HG03196 (cell line): ENCODE results near the gene POLRMT.
"Not testable (repeated sequence)": the region's sequence is repeated elsewhere in the genome, so short reads cannot be mapped to it uniquely, and the experiment has no call there.

Source experiments
- ATAC-seq: cut with Tn5 transposase; IDR thresholded peaks from one replicate; pipeline ENCODE4 v1.9.1; 2021; ENCODE audit not compliant: unreplicated experiment

POLRMT gene

GRCh38 chr19:633068-633785 lies at the start of gene POLRMT:
TSS of gene POLRMT (minus strand) at chr19:633537. CDS start at chr19:633512, 25 bp downstream.
- peak; percentile 80 for ATAC-seq

GRCh38 chr19:682678-683320 lies 49.5 kb upstream of the POLRMT start:
- ATAC-seq, result no peak

GRCh38 chr19:681029-682019 lies 48.0 kb upstream of the POLRMT start:
- ATAC-seq, result no peak

GRCh38 chr19:680287-681028 lies 47.1 kb upstream of the POLRMT start:
- ATAC-seq, result peak; percentile 67

- peak; percentile 6 for ATAC-seq
Observed at GRCh38 chr19:679418-680286, 46.3 kb upstream of the POLRMT start.

- no peak for ATAC-seq
Observed at GRCh38 chr19:678791-679388, 45.6 kb upstream of the POLRMT start.

GRCh38 chr19:677601-678436 lies 44.5 kb upstream of the POLRMT start:
- no peak for ATAC-seq

- no peak for ATAC-seq
Observed at GRCh38 chr19:677201-677600, 43.9 kb upstream of the POLRMT start.

GRCh38 chr19:676339-677105 lies 43.2 kb upstream of the POLRMT start, which contains the start of gene FSTL3:
TSS of gene FSTL3 (plus strand) at chr19:676392. CDS start at chr19:676424, 32 bp downstream.
- ATAC-seq, result no peak

GRCh38 chr19:676007-676338 lies 42.6 kb upstream of the POLRMT start:
- no peak for ATAC-seq

GRCh38 chr19:674282-675151 lies 41.2 kb upstream of the POLRMT start:
- ATAC-seq, result no peak

- no peak for ATAC-seq
Observed at GRCh38 chr19:670609-671075, 37.3 kb upstream of the POLRMT start.

GRCh38 chr19:668675-669434 lies 35.5 kb upstream of the POLRMT start:
- ATAC-seq, result not testable (repeated sequence)

- not testable (repeated sequence) for ATAC-seq
Observed at GRCh38 chr19:666985-667573, 33.7 kb upstream of the POLRMT start.

- ATAC-seq, result no peak
Observed at GRCh38 chr19:664913-665443, 31.6 kb upstream of the POLRMT start.
